Suprapubic skin (tissue), 4 donors: ENCODE results near the gene MYO6.

Source experiments
- CTCF ChIP-seq, 2 donors: fragments of 200-600 bp in 1 of 2; fragments of 450-650 bp in 1 of 2; sonication (generic) in 1 of 2; IDR thresholded peaks; one replicate each; pipeline ENCODE4 v1.5.1; 2016 to 2019; ENCODE audit warnings: antibody characterized with exemption in 2 of 2, mild to moderate bottlenecking in 1 of 2, moderate library complexity in 1 of 2
- EP300 ChIP-seq: sonication (generic); formaldehyde crosslinking; IDR thresholded peaks from one replicate; pipeline ENCODE4 v1.6.1; 2017; ENCODE audit warnings: antibody characterized with exemption
- POLR2A ChIP-seq, 2 donors: fragments of 450-650 bp; IDR thresholded peaks; one replicate each; pipeline ENCODE4 v1.6.1; 2017; ENCODE audit warnings: antibody characterized with exemption in 2 of 2, mild to moderate bottlenecking in 2 of 2, moderate library complexity in 2 of 2
- POLR2AphosphoS5 ChIP-seq, 3 donors: sonication (generic); formaldehyde crosslinking; IDR thresholded peaks; one replicate each; pipeline ENCODE4 v1.6.1; 2017; ENCODE audit warnings: antibody characterized with exemption in 3 of 3

- TF ChIP-seq CTCF (IDR thresholded peaks at IDR 0.05) (no peak), POLR2A (IDR thresholded peaks at IDR 0.05) (no peak), EP300 (no peak), POLR2AphosphoS5 (IDR thresholded peaks at IDR 0.05) (no peak)
Measured at GRCh38 chr6:75759207-75759606, 10.2 kb downstream of the MYO6 start.
